GM21717 (cell line): ENCODE results near the gene OTOS.

Experiments used
- ATAC-seq: cut with Tn5 transposase; IDR thresholded peaks from one replicate; pipeline ENCODE4 v1.9.1; 2021; ENCODE audit warnings: mild to moderate bottlenecking, moderate library complexity; ENCODE audit not compliant: unreplicated experiment

OTOS gene

GRCh38 chr2:240140511-240140910 lies at the start of gene OTOS:
Gene OTOS (minus strand): TSS chr2:240140658. CDS start chr2:240140326, 332 bp downstream.
- no peak for ATAC-seq

- no peak for ATAC-seq
These were observed 49.2 kb upstream of the OTOS start for GRCh38 chr2:240189686-240190085.

- ATAC-seq = no peak
These were observed 47.6 kb upstream of the OTOS start for GRCh38 chr2:240187989-240188590.

GRCh38 chr2:240186191-240186725 lies 45.8 kb upstream of the OTOS start:
- no peak for ATAC-seq

- ATAC-seq = no peak
These were observed 44.2 kb upstream of the OTOS start for GRCh38 chr2:240184656-240185055.

GRCh38 chr2:240183875-240184590 lies 43.6 kb upstream of the OTOS start:
- no peak for ATAC-seq

- ATAC-seq = no peak
These were observed 42.8 kb upstream of the OTOS start for GRCh38 chr2:240183006-240183874.

GRCh38 chr2:240182476-240182875 lies 42.0 kb upstream of the OTOS start:
- ATAC-seq = no peak

- ATAC-seq = no peak
These were observed 41.5 kb upstream of the OTOS start for GRCh38 chr2:240182001-240182400.

GRCh38 chr2:240179941-240180666 lies 39.6 kb upstream of the OTOS start:
- ATAC-seq = no peak

- no peak for ATAC-seq
These were observed 38.8 kb upstream of the OTOS start for GRCh38 chr2:240179186-240179815.

GRCh38 chr2:240178564-240178963 lies 38.1 kb upstream of the OTOS start:
- no peak for ATAC-seq

- no peak for ATAC-seq
These were observed 34.0 kb upstream of the OTOS start for GRCh38 chr2:240174496-240174895.

- no peak for ATAC-seq
These were observed 31.8 kb upstream of the OTOS start for GRCh38 chr2:240172071-240172895.

GRCh38 chr2:240170883-240171282 lies 30.4 kb upstream of the OTOS start:
- no peak for ATAC-seq

- no peak for ATAC-seq
These were observed 29.9 kb upstream of the OTOS start for GRCh38 chr2:240170354-240170735.

- no peak for ATAC-seq
These were observed 29.3 kb upstream of the OTOS start for GRCh38 chr2:240169486-240170353.

- ATAC-seq = no peak
These were observed 28.3 kb upstream of the OTOS start for GRCh38 chr2:240168546-240169361.
